HL-60 (cell line): ENCODE measurements around the gene RAP1GAP2.
"Not testable (repeated sequence)": the region's sequence is repeated elsewhere in the genome, so short reads cannot be mapped to it uniquely, and the experiment has no call there.

Experiments used
- DNase-seq, 2 experiments: peaks; one replicate each; pipeline ENCODE4 v3.0.0-alpha.2; 2010 to 2020; ENCODE audit warnings: low read depth in 1 of 2, low spot score in 1 of 2
- H3K27ac ChIP-seq: fragments of 250-450 bp; sonication (Bioruptor Pico); replicated peaks from 2 replicates; pipeline ENCODE4 v1.5.1; 2020; ENCODE audit warnings: mild to moderate bottlenecking, moderate library complexity
- H3K27me3 ChIP-seq: fragments of 250-450 bp; sonication (Bioruptor Pico); 2 replicates; pipeline ENCODE4 v1.5.1; 2021; ENCODE audit warnings: mild to moderate bottlenecking, moderate library complexity; ENCODE audit not compliant: insufficient read depth, poor library complexity, severe bottlenecking
- H3K4me3 ChIP-seq: replicated peaks from 2 replicates; pipeline ENCODE4 v1.5.1; 2011; ENCODE audit warnings: mild to moderate bottlenecking, control low read depth, low read length; ENCODE audit not compliant: insufficient read depth
- GABPA ChIP-seq: IDR thresholded peaks from 2 replicates; pipeline ENCODE4 v1.6.1; 2012; ENCODE audit warnings: low read depth
- POLR2AphosphoS5 ChIP-seq: IDR thresholded peaks from 2 replicates; pipeline ENCODE4 v1.6.1; 2012; ENCODE audit warnings: low read depth
- SPI1 ChIP-seq: IDR thresholded peaks from 2 replicates; pipeline ENCODE4 v1.6.1; 2012; ENCODE audit warnings: low read depth, mild to moderate bottlenecking, borderline replicate concordance
- TF ChIP-seq, protein P1 (sequence below): IDR thresholded peaks from 2 replicates; pipeline ENCODE4 v1.6.1; 2012; ENCODE audit warnings: low read depth; ENCODE audit not compliant: insufficient replicate concordance
- TF ChIP-seq, protein P2 (sequence below): IDR thresholded peaks from one replicate; pipeline ENCODE4 v1.5.1; 2011; ENCODE audit warnings: low read length, control low read depth, inconsistent platforms; ENCODE audit not compliant: insufficient read depth

Gene RAP1GAP2

GRCh38 chr17:3029213-3029913, 233.1 kb downstream of the RAP1GAP2 start:
- no peak for TF ChIP-seq POLR2AphosphoS5
- TF ChIP-seq GABPA = no peak
- TF ChIP-seq, protein P1, sequence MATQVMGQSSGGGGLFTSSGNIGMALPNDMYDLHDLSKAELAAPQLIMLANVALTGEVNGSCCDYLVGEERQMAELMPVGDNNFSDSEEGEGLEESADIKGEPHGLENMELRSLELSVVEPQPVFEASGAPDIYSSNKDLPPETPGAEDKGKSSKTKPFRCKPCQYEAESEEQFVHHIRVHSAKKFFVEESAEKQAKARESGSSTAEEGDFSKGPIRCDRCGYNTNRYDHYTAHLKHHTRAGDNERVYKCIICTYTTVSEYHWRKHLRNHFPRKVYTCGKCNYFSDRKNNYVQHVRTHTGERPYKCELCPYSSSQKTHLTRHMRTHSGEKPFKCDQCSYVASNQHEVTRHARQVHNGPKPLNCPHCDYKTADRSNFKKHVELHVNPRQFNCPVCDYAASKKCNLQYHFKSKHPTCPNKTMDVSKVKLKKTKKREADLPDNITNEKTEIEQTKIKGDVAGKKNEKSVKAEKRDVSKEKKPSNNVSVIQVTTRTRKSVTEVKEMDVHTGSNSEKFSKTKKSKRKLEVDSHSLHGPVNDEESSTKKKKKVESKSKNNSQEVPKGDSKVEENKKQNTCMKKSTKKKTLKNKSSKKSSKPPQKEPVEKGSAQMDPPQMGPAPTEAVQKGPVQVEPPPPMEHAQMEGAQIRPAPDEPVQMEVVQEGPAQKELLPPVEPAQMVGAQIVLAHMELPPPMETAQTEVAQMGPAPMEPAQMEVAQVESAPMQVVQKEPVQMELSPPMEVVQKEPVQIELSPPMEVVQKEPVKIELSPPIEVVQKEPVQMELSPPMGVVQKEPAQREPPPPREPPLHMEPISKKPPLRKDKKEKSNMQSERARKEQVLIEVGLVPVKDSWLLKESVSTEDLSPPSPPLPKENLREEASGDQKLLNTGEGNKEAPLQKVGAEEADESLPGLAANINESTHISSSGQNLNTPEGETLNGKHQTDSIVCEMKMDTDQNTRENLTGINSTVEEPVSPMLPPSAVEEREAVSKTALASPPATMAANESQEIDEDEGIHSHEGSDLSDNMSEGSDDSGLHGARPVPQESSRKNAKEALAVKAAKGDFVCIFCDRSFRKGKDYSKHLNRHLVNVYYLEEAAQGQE = no peak
- TF ChIP-seq, protein P2, sequence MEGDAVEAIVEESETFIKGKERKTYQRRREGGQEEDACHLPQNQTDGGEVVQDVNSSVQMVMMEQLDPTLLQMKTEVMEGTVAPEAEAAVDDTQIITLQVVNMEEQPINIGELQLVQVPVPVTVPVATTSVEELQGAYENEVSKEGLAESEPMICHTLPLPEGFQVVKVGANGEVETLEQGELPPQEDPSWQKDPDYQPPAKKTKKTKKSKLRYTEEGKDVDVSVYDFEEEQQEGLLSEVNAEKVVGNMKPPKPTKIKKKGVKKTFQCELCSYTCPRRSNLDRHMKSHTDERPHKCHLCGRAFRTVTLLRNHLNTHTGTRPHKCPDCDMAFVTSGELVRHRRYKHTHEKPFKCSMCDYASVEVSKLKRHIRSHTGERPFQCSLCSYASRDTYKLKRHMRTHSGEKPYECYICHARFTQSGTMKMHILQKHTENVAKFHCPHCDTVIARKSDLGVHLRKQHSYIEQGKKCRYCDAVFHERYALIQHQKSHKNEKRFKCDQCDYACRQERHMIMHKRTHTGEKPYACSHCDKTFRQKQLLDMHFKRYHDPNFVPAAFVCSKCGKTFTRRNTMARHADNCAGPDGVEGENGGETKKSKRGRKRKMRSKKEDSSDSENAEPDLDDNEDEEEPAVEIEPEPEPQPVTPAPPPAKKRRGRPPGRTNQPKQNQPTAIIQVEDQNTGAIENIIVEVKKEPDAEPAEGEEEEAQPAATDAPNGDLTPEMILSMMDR = no peak
- TF ChIP-seq SPI1 = no peak
- Histone ChIP-seq H3K27ac (no peak overlapping the region), H3K4me3 (no peak overlapping the region), H3K27me3 (no peaks in the 10 kb centered on the region)
- DNase-seq = no peak

- Histone ChIP-seq H3K27ac (no peak overlapping the region), H3K4me3 (no peak overlapping the region), H3K27me3 (no peaks in the 10 kb centered on the region)
- no peak for TF ChIP-seq POLR2AphosphoS5
- TF ChIP-seq, protein P2 = no peak
- TF ChIP-seq SPI1 = no peak
- TF ChIP-seq, protein P1 = no peak
- TF ChIP-seq GABPA = no peak
- no peak for DNase-seq
These were observed 233.9 kb downstream of the RAP1GAP2 start for GRCh38 chr17:3030096-3030495.

DNA sequence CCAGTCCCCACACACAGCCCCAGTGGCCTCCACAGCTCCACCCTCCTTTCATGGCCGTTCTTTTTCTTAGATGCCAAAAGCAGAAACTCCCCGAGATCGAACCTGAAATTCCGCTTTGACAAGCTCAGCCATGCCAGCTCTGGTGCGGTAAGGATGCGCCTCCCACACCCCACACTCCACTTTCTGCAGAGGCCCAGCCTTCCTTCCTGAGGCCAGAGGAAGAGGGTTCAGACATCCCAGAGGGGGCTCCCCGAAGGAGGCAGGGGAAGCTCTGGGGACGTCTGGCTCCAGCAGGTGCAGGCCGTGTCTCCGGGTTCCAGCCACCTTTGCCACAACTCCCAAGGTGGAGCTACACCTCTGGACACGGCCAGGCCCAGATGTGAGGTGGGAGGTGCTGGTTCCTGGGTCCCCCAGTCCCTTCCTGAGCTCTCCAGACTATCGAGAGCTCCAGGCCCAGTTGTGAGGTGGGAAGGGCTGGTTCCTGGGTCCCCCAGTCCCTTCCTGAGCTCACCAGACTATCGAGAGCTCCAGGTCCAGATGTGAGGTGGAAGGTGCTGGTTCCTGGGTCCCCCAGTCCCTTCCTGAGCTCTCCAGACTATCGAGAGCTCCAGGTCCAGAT, 234.7 kb downstream of the RAP1GAP2 start:
- not testable (repeated sequence) for DNase-seq, H3K4me3 ChIP-seq, H3K27me3 ChIP-seq, H3K27ac ChIP-seq

DNA sequence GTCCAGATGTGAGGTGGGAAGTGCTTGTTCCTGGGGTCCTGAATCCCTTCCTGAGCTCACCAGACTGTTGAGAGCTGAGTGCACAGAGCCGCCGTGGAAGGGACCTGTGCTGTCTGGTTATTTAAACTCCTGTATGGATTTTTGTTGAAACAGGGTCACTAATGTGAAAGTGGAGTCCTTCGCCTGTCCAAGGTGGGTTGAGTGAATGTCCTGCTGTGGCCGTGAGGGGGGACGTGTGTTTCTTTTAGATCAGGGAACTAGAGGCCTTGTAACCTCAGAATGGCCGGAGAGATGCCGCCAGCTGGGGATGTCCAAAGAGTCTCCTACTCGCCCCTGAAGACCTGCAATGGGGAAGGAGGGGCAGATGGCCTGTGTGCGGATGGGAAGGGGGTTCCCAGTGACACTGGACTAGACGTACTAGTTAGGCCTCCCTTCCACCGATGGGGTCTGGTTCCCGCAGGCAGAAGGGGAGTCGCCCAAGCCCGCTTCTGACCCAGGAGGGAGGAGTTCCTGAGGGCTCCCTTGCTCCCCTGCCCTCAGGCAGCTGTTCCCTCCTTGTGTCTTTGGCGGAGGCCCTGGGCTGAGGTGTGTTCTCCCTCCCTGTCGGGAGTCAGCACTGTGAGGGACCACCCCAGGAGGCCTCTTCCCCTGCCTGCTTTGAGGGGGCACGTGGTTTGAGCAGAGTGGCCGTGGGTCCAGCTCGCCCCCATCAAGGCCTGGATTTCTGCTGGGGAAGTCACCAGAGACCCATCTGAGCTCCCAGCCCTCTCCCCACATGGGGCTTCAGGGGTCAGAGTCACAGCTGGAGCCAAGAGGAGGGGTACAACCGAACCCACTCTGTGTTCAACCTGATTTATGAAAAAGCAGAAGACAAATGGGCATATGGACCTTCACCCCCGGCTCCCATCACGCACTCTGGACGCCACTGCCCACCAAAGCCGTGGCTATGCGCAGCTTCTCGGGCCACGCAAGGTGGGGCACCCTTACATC, 236.3 kb downstream of the RAP1GAP2 start:
- Histone ChIP-seq H3K4me3 (no peak overlapping the region), H3K27me3 (no peaks in the 10 kb centered on the region), H3K27ac (no peak overlapping the region)
- TF ChIP-seq, protein P1 = no peak
- TF ChIP-seq POLR2AphosphoS5 = no peak
- no peak for TF ChIP-seq SPI1
- TF ChIP-seq, protein P2 = no peak
- no peak for TF ChIP-seq GABPA
- no peak for DNase-seq
